IMR-90 (cell line): Measurements from ENCODE around the gene C3orf18. TPM values are rescaled to one million over a fixed set of nuclear protein-coding genes. Genes with fewer than 3 reads are reported as not detected.

Experiments
- CTCF ChIP-seq: conservative IDR thresholded peaks from 2 replicates; pipeline ENCODE4 v1.5.1; 2012; ENCODE audit warnings: mild to moderate bottlenecking, low read depth, low read length, improper control_type of control experiment
- RAD21 ChIP-seq: IDR thresholded peaks from 2 replicates; pipeline ENCODE4 v1.6.1; 2012; ENCODE audit warnings: low read length, improper control_type of control experiment
- polyA plus RNA-seq, 3 experiments: library from polyadenylated mRNA; depleted of rRNA; stranded (reverse); fragments of >200 nt; gene quantifications; 2 replicates each; pipeline ENCODE4 v1.2.3, GENCODE V29; 2012; ENCODE audit warnings: low replicate concordance in 1 of 3
- total RNA-seq: library from RNA; depleted of rRNA; stranded (reverse); fragments of >200 nt; gene quantifications from 2 replicates; pipeline ENCODE4 v1.2.3, GENCODE V29; 2012

Gene C3orf18
- total and polyA plus RNA-seq, 2 of the 4 experiments (the other 2 are of a cell fraction), result 6.8 to 10.6 TPM

- TF ChIP-seq CTCF (no peak), RAD21 (no peak)
Observed at GRCh38 chr3:50612234-50612882, 44.8 kb upstream of the C3orf18 start (continued).
